Inferior parietal cortex (tissue), 1 donor: ENCODE results near the gene RAB40C.
A peak's percentile ranks its signal among the peaks of the same experiment; 100 is the strongest.

Source experiments
- DNase-seq: peaks from one replicate; pipeline ENCODE4 v3.0.0-alpha.2; 2016; ENCODE audit errors: extremely low spot score

RAB40C gene, protein sequence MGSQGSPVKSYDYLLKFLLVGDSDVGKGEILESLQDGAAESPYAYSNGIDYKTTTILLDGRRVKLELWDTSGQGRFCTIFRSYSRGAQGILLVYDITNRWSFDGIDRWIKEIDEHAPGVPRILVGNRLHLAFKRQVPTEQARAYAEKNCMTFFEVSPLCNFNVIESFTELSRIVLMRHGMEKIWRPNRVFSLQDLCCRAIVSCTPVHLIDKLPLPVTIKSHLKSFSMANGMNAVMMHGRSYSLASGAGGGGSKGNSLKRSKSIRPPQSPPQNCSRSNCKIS

GRCh38 chr16:589658-590187 lies at the start of gene RAB40C:
TSS of gene RAB40C (plus strand) at chr16:590066. CDS start at chr16:590292, 226 bp downstream.
- peak; percentile 90 for DNase-seq

- no peak for DNase-seq
Observed at GRCh38 chr16:540645-541340, 49.1 kb upstream of the RAB40C start.

DNA sequence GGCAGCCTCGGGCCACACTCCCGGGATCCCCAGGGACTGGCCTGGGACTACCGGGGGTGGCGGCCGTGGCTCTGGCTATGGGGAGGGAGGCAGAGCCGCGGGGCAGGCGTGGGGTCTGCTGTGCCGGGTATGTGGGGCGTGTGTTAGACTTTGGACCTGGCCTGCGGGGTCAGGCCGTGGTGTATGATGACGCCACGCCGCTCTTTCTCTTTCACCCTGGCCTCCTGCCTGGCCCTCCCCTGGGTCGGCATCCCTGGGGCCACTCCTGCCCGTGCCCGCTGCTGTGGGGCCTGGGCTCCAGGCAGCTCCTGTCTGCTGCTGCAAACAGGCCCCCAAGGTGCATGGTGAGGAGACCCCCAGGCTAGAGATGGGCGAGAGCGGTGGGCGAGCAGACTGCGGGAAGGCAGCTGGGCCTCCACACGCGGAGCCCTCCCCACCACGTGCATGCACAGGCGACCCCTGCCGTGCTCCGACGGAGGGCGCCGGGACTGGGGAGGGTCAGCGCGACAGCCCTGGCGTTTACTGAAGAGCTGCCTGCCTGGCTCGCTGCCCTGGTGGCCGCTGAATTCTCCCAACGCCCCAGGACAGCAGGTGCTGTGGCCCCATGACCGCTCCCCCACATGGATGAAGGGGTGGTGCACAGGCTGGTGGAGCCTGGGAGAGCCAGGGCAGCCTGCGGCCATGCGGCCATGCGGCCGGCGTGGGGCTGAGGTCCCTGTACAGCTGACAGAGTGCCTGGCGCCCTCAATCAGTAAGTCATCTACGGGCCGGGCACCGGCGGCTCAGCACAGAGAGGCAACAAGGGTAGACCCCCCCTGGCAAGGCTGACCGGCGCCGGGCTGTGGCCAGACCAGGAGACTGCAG lies 46.3 kb upstream of the RAB40C start:
- no peak for DNase-seq

- DNase-seq = no peak
Observed at GRCh38 chr16:544517-544916, 45.3 kb upstream of the RAB40C start.

DNA sequence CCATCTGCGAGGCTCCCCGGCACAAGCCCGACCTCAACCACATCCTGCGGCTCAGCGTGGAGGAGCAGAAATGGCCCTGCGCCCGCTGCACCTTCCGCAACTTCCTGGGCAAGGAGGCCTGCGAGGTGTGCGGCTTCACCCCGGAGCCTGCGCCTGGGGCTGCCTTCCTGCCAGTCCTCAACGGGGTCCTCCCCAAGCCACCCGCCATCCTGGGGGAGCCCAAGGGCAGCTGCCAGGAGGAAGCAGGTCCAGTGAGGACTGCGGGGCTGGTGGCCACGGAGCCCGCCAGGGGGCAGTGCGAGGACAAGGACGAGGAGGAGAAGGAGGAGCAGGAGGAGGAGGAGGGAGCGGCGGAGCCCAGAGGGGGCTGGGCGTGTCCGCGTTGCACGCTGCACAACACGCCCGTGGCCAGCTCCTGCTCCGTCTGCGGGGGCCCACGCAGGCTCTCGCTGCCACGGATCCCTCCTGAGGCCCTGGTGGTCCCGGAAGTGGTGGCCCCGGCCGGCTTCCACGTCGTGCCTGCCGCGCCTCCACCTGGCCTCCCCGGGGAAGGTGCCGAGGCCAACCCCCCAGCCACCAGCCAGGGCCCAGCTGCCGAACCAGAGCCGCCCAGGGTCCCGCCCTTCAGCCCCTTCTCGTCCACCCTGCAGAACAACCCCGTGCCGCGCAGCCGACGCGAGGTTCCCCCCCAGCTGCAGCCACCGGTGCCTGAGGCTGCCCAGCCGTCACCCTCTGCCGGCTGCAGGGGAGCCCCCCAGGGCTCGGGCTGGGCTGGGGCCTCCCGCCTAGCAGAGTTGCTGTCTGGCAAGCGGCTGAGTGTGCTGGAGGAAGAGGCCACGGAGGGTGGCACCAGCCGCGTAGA lies 42.7 kb upstream of the RAB40C start:
- peak; percentile 51 for DNase-seq

- no peak for DNase-seq
Observed at GRCh38 chr16:548586-548985, 41.3 kb upstream of the RAB40C start.

- no peak for DNase-seq
Observed at GRCh38 chr16:549544-550263, 40.2 kb upstream of the RAB40C start.

- DNase-seq = no peak
Observed at GRCh38 chr16:551210-551609, 38.7 kb upstream of the RAB40C start.

DNA sequence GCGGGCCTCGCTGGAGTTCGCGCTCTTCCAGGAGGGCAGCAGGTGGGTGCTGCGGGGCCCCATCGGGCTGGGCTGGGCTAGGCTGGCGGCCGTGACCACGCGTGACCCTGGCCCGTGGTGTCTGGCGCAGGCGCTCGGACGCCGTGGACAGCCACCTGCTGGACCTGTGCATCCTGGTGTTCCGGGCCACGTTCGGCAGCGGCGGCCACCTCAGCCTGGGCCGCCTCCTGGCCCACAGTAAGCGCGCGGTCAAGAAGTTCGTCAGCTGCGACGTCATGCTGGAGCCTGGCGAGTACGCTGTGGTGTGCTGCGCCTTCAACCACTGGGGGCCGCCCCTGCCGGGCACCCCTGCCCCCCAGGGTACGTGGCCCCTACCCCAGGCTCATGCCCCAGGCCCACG lies 37.7 kb upstream of the RAB40C start:
- DNase-seq = no peak

- no peak for DNase-seq
Observed at GRCh38 chr16:553601-554296, 36.1 kb upstream of the RAB40C start.

- no peak for DNase-seq
Observed at GRCh38 chr16:554297-554621, 35.6 kb upstream of the RAB40C start.

- DNase-seq = no peak
Observed at GRCh38 chr16:554640-555365, 35.1 kb upstream of the RAB40C start.

- DNase-seq = no peak
Observed at GRCh38 chr16:555528-556473, 34.1 kb upstream of the RAB40C start.

DNA sequence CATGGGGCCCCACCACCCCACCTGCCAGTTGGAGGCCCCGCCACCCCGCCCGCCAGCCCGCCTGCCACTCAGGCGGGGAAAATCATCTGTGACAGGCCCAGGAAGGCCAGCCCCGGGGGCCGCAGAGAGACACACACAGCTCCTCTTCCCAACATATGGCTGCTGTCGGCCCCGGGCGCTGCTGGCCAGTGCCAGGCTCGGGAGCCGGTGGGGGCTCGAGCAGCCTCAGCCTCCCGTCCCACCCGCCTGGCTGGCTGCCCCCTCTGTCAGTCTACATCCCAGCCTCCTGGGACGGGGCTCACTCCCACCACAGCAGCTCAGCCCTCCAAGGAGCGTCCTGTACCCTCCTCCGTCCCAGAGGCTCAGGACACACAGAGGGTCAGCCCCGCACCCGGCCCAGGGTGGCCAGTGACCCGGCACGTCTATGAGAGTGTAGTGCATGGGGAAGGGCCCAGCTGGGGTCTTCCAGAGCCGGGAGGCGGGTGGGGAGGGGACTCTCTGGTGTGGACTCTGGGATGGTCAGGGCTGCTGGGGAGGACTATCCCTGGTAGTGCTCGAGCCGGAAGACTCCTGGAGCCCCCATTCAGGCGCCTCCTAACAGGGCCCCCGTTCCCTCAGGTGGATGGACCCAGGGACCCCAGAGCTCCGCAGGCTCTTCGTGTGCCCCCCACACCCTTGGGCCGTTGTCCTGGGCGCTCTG lies 33.2 kb upstream of the RAB40C start:
- no peak for DNase-seq

GRCh38 chr16:557463-558297 lies 32.2 kb upstream of the RAB40C start:
- no peak for DNase-seq

- no peak for DNase-seq
Observed at GRCh38 chr16:558298-559020, 31.4 kb upstream of the RAB40C start.
